BLaER1 treated with 17β-estradiol and CSF1 and Interleukin-3, amounts not matched to agents 10 nM and 100 nM (cell line): ENCODE results near the gene GNG7.
A peak's percentile ranks its signal among the peaks of the same experiment; 100 is the strongest.
"Not testable (repeated sequence)": the region's sequence is repeated elsewhere in the genome, so short reads cannot be mapped to it uniquely, and the experiment has no call there.

Source experiments
- H3K27ac ChIP-seq, 11 experiments: shearing (Covaris generic); formaldehyde crosslinking; 2 replicates each; pipeline ENCODE4 v1.8.1; 2022
- H3K27me3 ChIP-seq, 11 experiments: shearing (Covaris generic); formaldehyde crosslinking; 2 replicates each; pipeline ENCODE4 v1.8.1; 2022
- H3K36me3 ChIP-seq, 11 experiments: shearing (Covaris generic); formaldehyde crosslinking; 2 replicates each; pipeline ENCODE4 v1.8.1; 2022
- H3K4me1 ChIP-seq, 10 experiments: shearing (Covaris generic); formaldehyde crosslinking; 2 replicates each; pipeline ENCODE4 v1.8.1; 2022
- H3K4me2 ChIP-seq, 11 experiments: shearing (Covaris generic); formaldehyde crosslinking; 2 replicates each; pipeline ENCODE4 v1.8.1; 2022
- H3K4me3 ChIP-seq, 10 experiments: shearing (Covaris generic); formaldehyde crosslinking; 2 replicates each; pipeline ENCODE4 v1.8.1; 2022
- H3K9ac ChIP-seq, 11 experiments: shearing (Covaris generic); formaldehyde crosslinking; 2 replicates each; pipeline ENCODE4 v1.8.1; 2022
- H3K9me3 ChIP-seq, 11 experiments: shearing (Covaris generic); formaldehyde crosslinking; replicated peaks in 1 of 11; 2 replicates each; pipeline ENCODE4 v1.8.1; 2022
- H4K20me1 ChIP-seq, 11 experiments: shearing (Covaris generic); formaldehyde crosslinking; 2 replicates each; pipeline ENCODE4 v1.8.1; 2022
- Cebpa-rat ChIP-seq, 11 experiments: shearing (Covaris generic); IDR thresholded peaks; 2 replicates each; pipeline ENCODE4 v1.8.1; 2022

The GNG7 gene

GRCh38 chr19:2500841-2501261 is 201.6 kb downstream of the GNG7 start:
- H3K27ac ChIP-seq, result no peak overlapping the region
- TF ChIP-seq Cebpa-rat (IDR thresholded peaks at IDR 0.05), result no peak

GRCh38 chr19:2500156-2500555 is 202.3 kb downstream of the GNG7 start:
- Histone ChIP-seq H3K27ac (no peak overlapping the region), H3K4me2 (peak overlapping the region in 3 of 11 experiments; percentile 49 to 64 (median 60); a peak in 2 of 22 replicates), H3K4me1 (peaks cover 24 to 50% (median 46%) of the 10 kb centered on the region in 10 experiments), H3K9me3 (no peaks in the 10 kb centered on the region), H3K4me3 (no peak overlapping the region), H3K27me3 (0 out of 22 replicates have a peak, but pooled peaks cover 0 to under 1% (median 0%) of the 10 kb centered on the region in 11 experiments), H3K9ac (no peak overlapping the region), H3K36me3 (no peaks in the 10 kb centered on the region), H4K20me1 (no peaks in the 10 kb centered on the region)
- no peak for TF ChIP-seq Cebpa-rat (IDR thresholded peaks at IDR 0.05)

More at GRCh38 chr19:2500841-2501261, 201.6 kb downstream of the GNG7 start:
- Histone ChIP-seq H3K4me2 (no peak overlapping the region), H3K9ac (no peak overlapping the region), H3K27me3 (no peaks in the 10 kb centered on the region), H3K4me3 (no peak overlapping the region), H3K36me3 (no peaks in the 10 kb centered on the region), H4K20me1 (no peaks in the 10 kb centered on the region), H3K9me3 (no peaks in the 10 kb centered on the region), H3K4me1 (peaks cover 17 to 43% (median 39%) of the 10 kb centered on the region in 10 experiments)

DNA sequence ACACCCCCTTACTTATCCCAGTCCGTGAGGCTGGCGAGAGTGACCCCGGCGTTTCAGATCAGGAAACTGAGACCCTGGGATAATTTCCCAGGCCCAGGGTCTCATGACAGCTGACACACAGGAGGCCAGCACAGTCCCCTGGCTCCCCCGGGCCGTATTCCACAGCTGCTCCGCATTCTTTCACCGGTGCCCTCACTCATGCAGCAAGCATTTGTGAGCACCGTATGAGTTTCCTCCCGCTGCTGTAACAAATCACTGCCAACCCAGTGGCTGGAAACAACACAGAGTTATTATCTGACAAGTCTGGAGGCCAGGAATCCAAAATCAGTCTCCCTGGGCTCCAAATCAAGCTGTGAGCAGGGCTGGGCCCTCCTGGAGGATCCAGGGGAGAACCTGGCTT is 205.3 kb downstream of the GNG7 start:
- H3K4me2 ChIP-seq, result no peak overlapping the region; a peak in 1 of 22 replicates
- no peak overlapping the region for H3K27ac ChIP-seq
- H3K36me3 ChIP-seq, result no peaks in the 10 kb centered on the region
- no peak for TF ChIP-seq Cebpa-rat (IDR thresholded peaks at IDR 0.05)
- no peak overlapping the region for H3K9ac ChIP-seq
- H3K4me3 ChIP-seq, result no peak overlapping the region
- peaks cover 14 to 65% (median 58%) of the 10 kb centered on the region in 10 experiments for H3K4me1 ChIP-seq
- H3K9me3 ChIP-seq, result no peaks in the 10 kb centered on the region
- H4K20me1 ChIP-seq, result peaks cover 0 to 12% (median 0%) of the 10 kb centered on the region in 11 experiments; a peak in 3 of 22 replicates
- peaks cover 0 to 30% (median 0%) of the 10 kb centered on the region in 11 experiments; a peak in 7 of 22 replicates for H3K27me3 ChIP-seq

DNA sequence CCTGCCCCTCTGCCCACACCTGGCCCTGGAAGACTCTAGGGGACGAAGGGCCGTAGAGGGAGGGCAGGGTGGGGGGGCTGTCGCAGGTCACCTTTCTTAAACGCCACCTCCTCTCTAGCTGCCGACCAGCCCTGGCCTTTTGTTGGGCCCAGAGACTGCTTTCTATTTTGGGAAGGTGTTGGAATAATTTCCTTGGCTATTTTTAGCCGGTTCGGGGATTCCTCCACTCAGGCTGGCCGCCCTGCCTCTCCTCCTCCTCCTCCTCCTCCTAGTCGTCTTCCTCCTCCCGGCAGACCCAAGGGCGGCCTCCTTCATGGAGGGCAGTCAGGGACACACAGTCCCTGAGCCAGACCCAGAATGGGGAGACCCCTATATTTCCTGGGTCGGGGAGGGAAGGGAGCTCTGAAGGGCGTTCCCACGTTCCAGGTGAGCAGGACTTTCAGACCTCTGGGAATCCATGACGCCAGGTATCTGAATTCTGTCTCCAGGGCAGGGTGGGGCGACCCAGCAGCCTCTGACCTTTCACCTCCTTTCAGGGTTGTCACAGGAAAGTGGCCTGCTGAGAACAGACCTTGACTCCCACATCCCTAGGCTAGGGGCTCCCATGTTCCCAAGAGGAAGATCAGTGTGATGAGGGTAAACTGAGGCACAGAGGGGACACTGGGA is 206.7 kb downstream of the GNG7 start:
- no peak for TF ChIP-seq Cebpa-rat (IDR thresholded peaks at IDR 0.05)
- Histone ChIP-seq H3K27me3 (peaks cover 0 to 44% (median 2%) of the 10 kb centered on the region in 11 experiments; a peak in 16 of 22 replicates), H3K36me3 (no peaks in the 10 kb centered on the region), H3K4me1 (peaks cover 26 to 79% (median 72%) of the 10 kb centered on the region in 10 experiments), H3K4me2 (peak overlapping the region; percentile 97 to 100 (median 99)), H3K9me3 (no peaks in the 10 kb centered on the region), H3K4me3 (peak overlapping the region in 5 of 10 experiments; percentile 50 to 73 (median 67); a peak in 8 of 20 replicates), H4K20me1 (peaks cover 0 to 21% (median 6%) of the 10 kb centered on the region in 11 experiments; a peak in 6 of 22 replicates), H3K9ac (peak overlapping the region in 7 of 11 experiments; percentile 27 to 71 (median 65); a peak in 6 of 22 replicates), H3K27ac (peak overlapping the region in 4 of 11 experiments; percentile 22 to 66 (median 40); a peak in 5 of 22 replicates)

DNA sequence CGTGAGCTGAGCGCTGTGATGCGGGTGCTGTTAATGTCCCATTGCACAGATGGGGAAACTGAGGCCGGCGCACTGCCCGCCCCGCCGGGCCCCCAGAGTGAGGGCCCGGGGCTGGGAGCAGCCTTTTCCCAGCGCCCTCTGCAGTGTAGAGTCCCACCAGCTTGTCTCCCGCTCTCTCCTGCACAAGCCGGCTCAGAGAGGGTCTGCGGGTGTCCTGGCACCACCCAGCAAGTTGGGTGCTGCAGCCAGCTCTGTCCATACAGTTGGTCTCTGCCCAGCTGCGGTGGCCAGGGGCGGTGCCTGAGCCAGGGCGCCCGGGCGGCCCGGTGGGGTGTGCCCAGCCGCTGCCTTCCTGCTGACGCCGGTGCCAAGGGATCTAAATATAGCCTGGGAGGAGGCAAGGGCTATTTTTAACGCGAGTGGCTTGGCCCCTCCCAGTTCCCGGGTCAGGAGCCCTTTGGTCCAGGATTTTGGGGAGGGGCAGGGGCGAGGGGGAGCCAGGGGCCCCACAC is 207.3 kb downstream of the GNG7 start:
- no peaks in the 10 kb centered on the region for H3K36me3 ChIP-seq
- H3K4me3 ChIP-seq, result peak overlapping the region; percentile 50 to 73 (median 64)
- peak overlapping the region; percentile 56 to 79 (median 70); a peak in 21 of 22 replicates for H3K9ac ChIP-seq
- no peak for TF ChIP-seq Cebpa-rat (IDR thresholded peaks at IDR 0.05)
- peak overlapping the region; percentile 5 to 66 (median 51); a peak in 19 of 22 replicates for H3K27ac ChIP-seq
- peaks cover 27 to 84% (median 78%) of the 10 kb centered on the region in 10 experiments for H3K4me1 ChIP-seq
- H3K4me2 ChIP-seq, result peak overlapping the region; percentile 97 to 100 (median 99)
- H3K9me3 ChIP-seq, result no peaks in the 10 kb centered on the region
- H4K20me1 ChIP-seq, result peaks cover 0 to 24% (median 10%) of the 10 kb centered on the region in 11 experiments; a peak in 6 of 22 replicates
- peaks cover 5 to 50% (median 8%) of the 10 kb centered on the region in 11 experiments; a peak in 19 of 22 replicates for H3K27me3 ChIP-seq

- H3K36me3 ChIP-seq, result no peaks in the 10 kb centered on the region
- peak overlapping the region; percentile 56 to 79 (median 70); a peak in 21 of 22 replicates for H3K9ac ChIP-seq
- no peak for TF ChIP-seq Cebpa-rat (IDR thresholded peaks at IDR 0.05)
- peaks cover 0 to 29% (median 14%) of the 10 kb centered on the region in 11 experiments; a peak in 11 of 22 replicates for H4K20me1 ChIP-seq
- peak overlapping the region; percentile 5 to 66 (median 51); a peak in 19 of 22 replicates for H3K27ac ChIP-seq
- peak overlapping the region; percentile 50 to 73 (median 64) for H3K4me3 ChIP-seq
- peak overlapping the region; percentile 97 to 100 (median 99) for H3K4me2 ChIP-seq
- H3K27me3 ChIP-seq, result peaks cover 11 to 56% (median 14%) of the 10 kb centered on the region in 11 experiments
- no peaks in the 10 kb centered on the region for H3K9me3 ChIP-seq
- peaks cover 32 to 84% (median 80%) of the 10 kb centered on the region in 10 experiments for H3K4me1 ChIP-seq
These were observed 207.9 kb downstream of the GNG7 start for GRCh38 chr19:2494447-2495129.

DNA sequence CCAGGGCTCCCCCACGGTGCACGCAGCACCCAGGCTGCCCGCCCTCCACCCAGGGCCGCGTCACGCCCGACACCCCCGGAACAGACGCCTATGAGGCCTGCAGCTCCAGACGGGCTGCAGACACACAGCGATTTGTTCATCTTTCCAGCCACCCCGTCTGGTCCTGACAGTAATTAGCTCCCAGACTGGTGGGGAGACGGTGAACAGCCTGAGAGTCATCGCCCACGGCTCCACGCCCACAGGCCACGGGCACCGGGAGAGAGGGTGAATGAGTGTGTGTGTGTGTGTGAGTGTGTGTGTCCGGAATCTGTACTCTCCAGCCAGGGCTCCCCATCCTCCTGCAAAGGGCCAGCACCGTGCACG is 208.4 kb downstream of the GNG7 start:
- Histone ChIP-seq H3K27ac (no peak overlapping the region), H3K4me3 (peak overlapping the region in 6 of 10 experiments; percentile 60 to 73 (median 66); a peak in 8 of 20 replicates), H3K4me1 (peaks cover 38 to 84% (median 80%) of the 10 kb centered on the region in 10 experiments), H3K4me2 (peak overlapping the region; percentile 97 to 100 (median 99); a peak in 21 of 22 replicates), H3K9me3 (no peaks in the 10 kb centered on the region), H3K9ac (peak overlapping the region in 1 of 11 experiments; percentile 70; a peak in 1 of 22 replicates), H3K36me3 (no peaks in the 10 kb centered on the region), H3K27me3 (peaks cover 17 to 61% (median 19%) of the 10 kb centered on the region in 11 experiments), H4K20me1 (peaks cover 0 to 34% (median 16%) of the 10 kb centered on the region in 11 experiments; a peak in 11 of 22 replicates)
- no peak for TF ChIP-seq Cebpa-rat (IDR thresholded peaks at IDR 0.05)

DNA sequence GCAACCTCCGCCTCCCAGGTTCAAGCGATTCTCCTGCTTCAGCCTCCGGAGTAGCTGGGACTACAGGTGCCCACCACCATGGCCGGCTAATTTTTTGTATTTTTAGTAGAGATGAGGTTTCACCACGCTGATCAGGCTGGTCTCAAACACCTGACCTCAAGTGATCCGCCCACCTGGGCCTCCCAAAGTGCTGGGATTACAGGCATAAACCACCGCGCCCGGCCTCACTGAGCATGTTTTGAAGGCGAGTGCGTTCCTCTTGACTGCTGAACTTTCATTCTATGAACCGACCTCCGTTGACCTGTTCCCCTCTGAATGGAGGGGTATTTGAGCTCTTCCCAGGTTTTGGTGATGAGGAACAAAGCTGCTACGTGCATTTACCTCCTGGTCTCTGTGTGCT is 209.0 kb downstream of the GNG7 start:
- H3K36me3 ChIP-seq, H3K27ac ChIP-seq, H3K4me3 ChIP-seq, H3K9ac ChIP-seq, H3K9me3 ChIP-seq: not testable (repeated sequence)
- peaks cover 0 to 40% (median 16%) of the 10 kb centered on the region in 11 experiments; a peak in 11 of 22 replicates for H4K20me1 ChIP-seq
- H3K4me2 ChIP-seq, result peak overlapping the region in 7 of 11 experiments; percentile 97 to 100 (median 98); a peak in 8 of 22 replicates
- peaks cover 44 to 84% (median 80%) of the 10 kb centered on the region in 10 experiments for H3K4me1 ChIP-seq
- peaks cover 23 to 67% (median 25%) of the 10 kb centered on the region in 11 experiments for H3K27me3 ChIP-seq
